Right lobe of liver (tissue), 6 donors: ENCODE measurements around the gene CLSTN1. TPM values are rescaled to one million over a fixed set of nuclear protein-coding genes. Genes with fewer than 3 reads are reported as not detected.

Experiments used
- ATAC-seq, 4 donors: fragments of 200-7000 bp; cut with Tn5 transposase; one replicate each; pipeline ENCODE4 v1.9.1; 2020; ENCODE audit warnings: mild to moderate bottlenecking in 4 of 4, moderate library complexity in 4 of 4
- DNase-seq, 3 donors: peaks; one replicate each; pipeline ENCODE4 v3.0.0-alpha.2; 2020
- H3K27ac ChIP-seq, 3 donors: fragments of 200-600 bp; one replicate each; pipeline ENCODE4 v1.8.0; 2022
- H3K27me3 ChIP-seq, 2 donors: fragments of 200-600 bp; one replicate each; pipeline ENCODE4 v1.8.0; 2022
- H3K36me3 ChIP-seq, 4 donors: fragments of 200-600 bp; sonication (generic) in 1 of 4; one replicate each; pipeline versions ENCODE4 v1.5.1 to v1.8.0; 2017 to 2022; ENCODE audit warnings: control low read depth in 1 of 4
- H3K4me1 ChIP-seq, 4 donors: fragments of 200-600 bp; sonication (generic) in 1 of 4; one replicate each; pipeline versions ENCODE4 v1.5.1 to v1.8.0; 2017 to 2022; ENCODE audit warnings: control low read depth in 1 of 4
- H3K4me3 ChIP-seq, 3 donors: fragments of 200-600 bp; one replicate each; pipeline ENCODE4 v1.8.0; 2022
- H3K9me3 ChIP-seq, 4 donors: fragments of 200-600 bp; sonication (generic) in 1 of 4; one replicate each; pipeline versions ENCODE4 v1.5.1 to v1.8.0; 2017 to 2022; ENCODE audit warnings: control low read depth in 1 of 4
- CTCF ChIP-seq, 4 donors: fragments of 200-600 bp in 3 of 4; fragments of 450-650 bp in 1 of 4; IDR thresholded peaks; one replicate each; pipeline versions ENCODE4 v1.5.1 to v1.8.0; 2016 to 2022; ENCODE audit warnings: antibody characterized with exemption in 4 of 4, mild to moderate bottlenecking in 2 of 4
- POLR2A ChIP-seq: fragments of 450-650 bp; IDR thresholded peaks from one replicate; pipeline ENCODE4 v1.6.1; 2017; ENCODE audit warnings: antibody characterized with exemption, mild to moderate bottlenecking
- WGBS: methylation state at CpG from one replicate; pipeline ENCODE4 v1.1.6; 2018; ENCODE audit warnings: low coverage, low lambda C conversion rate; ENCODE audit not compliant: insufficient coverage; ENCODE audit errors: missing lambda C conversion rate; 5-methylcytosine and 5-hydroxymethylcytosine counted together
- intact Hi-C, 2 donors: fragments of 100-400 bp; cut with DNase I; formaldehyde crosslinking; loops; one replicate each; pipeline versions ENCODE4 v1.11.2 to v1.14.1; 2022
- total RNA-seq, 6 experiments: library from RNA; depleted of rRNA in 2 of 6; stranded (reverse); fragments of >200 nt in 2 of 6; fragmentation: NEBNext Ultra II Directional in 3 of 6; extraction: Animal tissue kit (Norgen Biotek cat#: 25700) in 3 of 6; gene quantifications; one replicate each; pipeline versions ENCODE4 v1.1.0 to v1.2.4, GENCODE V29; 2016 to 2023
- donor health status: DM: no; HTN: yes; CAD: no.
- donor health status: DM: no; HTN: no; CAD: no.
- donor health status: DM: no; HTN: no; CAD: no.
- donor health status: DM: no; HTN: yes; CAD: no.
- donor health status: DM: no; HTN: yes; CAD: no.

CLSTN1 gene
- total RNA-seq, 6 experiments from 2014 or later: 4.4 to 9.9 (median 8.3) TPM

- Histone ChIP-seq H3K4me1 (no peaks in the 10 kb centered on the region), H3K27me3 (no peaks in the 10 kb centered on the region), H3K9me3 (no peaks in the 10 kb centered on the region), H3K27ac (no peak overlapping the region), H3K4me3 (no peak overlapping the region), H3K36me3 (no peaks in the 10 kb centered on the region)
- intact Hi-C loops: no loop called here
- WGBS: 90% methylated on average over 2 of the region's 10 CpGs
- TF ChIP-seq POLR2A (no peak), CTCF (IDR thresholded peaks at IDR 0.05) (no peak)
- ATAC-seq (no peak), DNase-seq (no peak)
These were observed 15.2 kb upstream of the CLSTN1 start for GRCh38 chr1:9838946-9839345.

DNA sequence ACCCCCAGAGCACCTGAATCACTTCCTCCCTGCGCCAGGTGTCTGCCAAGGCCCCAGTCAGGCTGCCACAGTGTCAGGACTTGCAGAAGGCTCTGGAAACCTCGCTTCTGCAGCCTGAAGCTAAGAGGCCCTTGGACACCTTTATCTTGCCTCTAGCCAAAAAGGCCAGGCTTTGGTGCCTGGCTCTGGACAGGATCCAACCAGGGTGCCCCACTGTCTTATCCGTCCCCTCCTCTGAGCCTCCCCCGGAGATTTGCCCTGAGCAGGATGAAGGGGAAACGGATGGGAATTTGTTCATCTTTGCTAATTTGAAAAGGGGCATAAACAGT is 12.8 kb upstream of the CLSTN1 start:
- WGBS: 71% methylated on average over 3 of the region's 5 CpGs
- ATAC-seq (no peak), DNase-seq (no peak)

GRCh38 chr1:9835758-9836631 is 12.2 kb upstream of the CLSTN1 start:
- no peaks in the 10 kb centered on the region for H3K4me1 ChIP-seq
- H3K36me3 ChIP-seq: no peaks in the 10 kb centered on the region
- H3K9me3 ChIP-seq: no peaks in the 10 kb centered on the region
- DNase-seq (no peak), ATAC-seq (peak; percentile 64 to 73 (median 71))
- TF ChIP-seq POLR2A (no peak), CTCF (IDR thresholded peaks at IDR 0.05) (no peak)
- 20% methylated on average over 1 of the region's 15 CpGs for WGBS
- no peak overlapping the region for H3K27ac ChIP-seq
- no peaks in the 10 kb centered on the region for H3K27me3 ChIP-seq
- intact Hi-C loops: no loop called here
- no peak overlapping the region for H3K4me3 ChIP-seq

More for the DNA sequence above, 12.8 kb upstream of the CLSTN1 start:
- Histone ChIP-seq H3K36me3 (no peaks in the 10 kb centered on the region), H3K4me1 (no peaks in the 10 kb centered on the region), H3K27ac (no peak overlapping the region), H3K9me3 (no peaks in the 10 kb centered on the region), H3K4me3 (no peak overlapping the region), H3K27me3 (no peaks in the 10 kb centered on the region)
- no peak for TF ChIP-seq CTCF (IDR thresholded peaks at IDR 0.05)
- TF ChIP-seq POLR2A: no peak
- intact Hi-C loops: no loop called here

DNA sequence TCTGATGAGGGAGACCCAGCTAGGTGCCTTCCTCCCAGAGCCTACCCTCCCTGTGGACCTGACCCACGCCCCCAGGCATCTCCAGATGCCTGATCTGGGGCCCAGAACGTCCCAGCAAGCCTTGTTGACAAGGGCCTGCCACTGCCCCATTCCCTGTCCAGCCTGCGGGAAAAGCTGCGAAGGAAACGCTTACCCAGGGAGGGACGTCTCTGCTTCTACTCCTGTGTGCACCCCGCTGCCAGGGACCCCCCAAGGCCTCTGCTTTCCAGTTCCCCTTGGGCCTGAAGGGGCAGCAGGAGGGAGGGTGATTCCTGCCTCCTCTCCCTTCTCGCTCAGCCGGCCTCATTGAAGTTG is 11.6 kb upstream of the CLSTN1 start:
- H3K9me3 ChIP-seq: no peaks in the 10 kb centered on the region
- H3K4me1 ChIP-seq: no peaks in the 10 kb centered on the region
- ATAC-seq (peak in 1 of 4 donors; percentile 6), DNase-seq (no peak)
- no peaks in the 10 kb centered on the region for H3K27me3 ChIP-seq
- no peaks in the 10 kb centered on the region for H3K36me3 ChIP-seq
- intact Hi-C loops: no loop called here
- H3K27ac ChIP-seq: no peak overlapping the region
- H3K4me3 ChIP-seq: no peak overlapping the region
- TF ChIP-seq POLR2A (no peak), CTCF (IDR thresholded peaks at IDR 0.05) (no peak)
- 54% methylated on average over 7 of the region's 9 CpGs for WGBS
